Naive thymus-derived CD8-positive, alpha-beta T cell (primary cell): ENCODE measurements around the gene SNAP91. TPM values are rescaled to one million over a fixed set of nuclear protein-coding genes. Genes with fewer than 3 reads are reported as not detected.
"Not testable (repeated sequence)": the region's sequence is repeated elsewhere in the genome, so short reads cannot be mapped to it uniquely, and the experiment has no call there.

Experiments used
- ATAC-seq, 2 donors: fragments of 150-1000 bp; cut with Tn5 transposase in 1 of 2; sonication (Bioruptor Pico), chemical (Tn5 transposase) in 1 of 2; 1 replicate in 1 of 2; 2 replicates in 1 of 2; pipeline ENCODE4 v1.10.0; 2021; ENCODE audit warnings: mild to moderate bottlenecking in 2 of 2, moderate library complexity in 2 of 2
- POLR2A ChIA-PET: fragments of 350-600 bp; sonication (Branson Sonifier 250); formaldehyde crosslinking; loops from one replicate; lab custom pipeline; 2021; ENCODE audit warnings: antibody characterized with exemption; lab: Charles Lee
- DNase-seq, 10 donors: peaks; one replicate each; pipeline versions ENCODE4 v3.0.0 to v3.0.0-alpha.2; 2020 to 2022
- H3K27ac Mint-ChIP-seq, 10 donors: one replicate each; pipeline ENCODE4 v1.8.0; 2020 to 2022; ENCODE audit warnings: mild to moderate bottlenecking in 10 of 10, mixed read lengths in 10 of 10, moderate library complexity in 4 of 10, inconsistent platforms in 1 of 10
- H3K27me3 Mint-ChIP-seq, 5 donors: one replicate each; pipeline ENCODE4 v1.8.0; 2021 to 2022; ENCODE audit warnings: mixed read lengths in 5 of 5
- H3K36me3 Mint-ChIP-seq, 3 donors: one replicate each; pipeline ENCODE4 v1.8.0; 2020 to 2022; ENCODE audit warnings: mixed read lengths in 3 of 3, mild to moderate bottlenecking in 2 of 3, inconsistent platforms in 1 of 3
- H3K4me1 Mint-ChIP-seq, 4 donors: one replicate each; pipeline ENCODE4 v1.8.0; 2021 to 2022; ENCODE audit warnings: mixed read lengths in 4 of 4
- H3K4me3 Mint-ChIP-seq, 10 donors: one replicate each; pipeline ENCODE4 v1.8.0; 2020 to 2022; ENCODE audit warnings: mild to moderate bottlenecking in 10 of 10, mixed read lengths in 10 of 10, moderate library complexity in 6 of 10, inconsistent platforms in 1 of 10
- H3K9me3 Mint-ChIP-seq, 9 donors: one replicate each; pipeline ENCODE4 v1.8.0; 2020 to 2022; ENCODE audit warnings: mixed read lengths in 9 of 9, mild to moderate bottlenecking in 3 of 9, inconsistent platforms in 1 of 9, moderate library complexity in 1 of 9
- polyA plus RNA-seq, 3 donors: library from polyadenylated mRNA; unstranded; fragments of 300-500 nt; fragmentation: Illumina TruSeq; gene quantifications; one replicate each; pipeline ENCODE4 v1.2.3, GENCODE V29; 2021
- total RNA-seq, 8 experiments: library from RNA in 2 of 8; stranded (reverse) in 2 of 8; gene quantifications; one replicate each; pipeline ENCODE4 v1.2.3 and lab custom pipeline; 2021 to 2026

The SNAP91 gene
- total and polyA plus RNA-seq, 5 experiments from 2014 or later, result not detected

DNA sequence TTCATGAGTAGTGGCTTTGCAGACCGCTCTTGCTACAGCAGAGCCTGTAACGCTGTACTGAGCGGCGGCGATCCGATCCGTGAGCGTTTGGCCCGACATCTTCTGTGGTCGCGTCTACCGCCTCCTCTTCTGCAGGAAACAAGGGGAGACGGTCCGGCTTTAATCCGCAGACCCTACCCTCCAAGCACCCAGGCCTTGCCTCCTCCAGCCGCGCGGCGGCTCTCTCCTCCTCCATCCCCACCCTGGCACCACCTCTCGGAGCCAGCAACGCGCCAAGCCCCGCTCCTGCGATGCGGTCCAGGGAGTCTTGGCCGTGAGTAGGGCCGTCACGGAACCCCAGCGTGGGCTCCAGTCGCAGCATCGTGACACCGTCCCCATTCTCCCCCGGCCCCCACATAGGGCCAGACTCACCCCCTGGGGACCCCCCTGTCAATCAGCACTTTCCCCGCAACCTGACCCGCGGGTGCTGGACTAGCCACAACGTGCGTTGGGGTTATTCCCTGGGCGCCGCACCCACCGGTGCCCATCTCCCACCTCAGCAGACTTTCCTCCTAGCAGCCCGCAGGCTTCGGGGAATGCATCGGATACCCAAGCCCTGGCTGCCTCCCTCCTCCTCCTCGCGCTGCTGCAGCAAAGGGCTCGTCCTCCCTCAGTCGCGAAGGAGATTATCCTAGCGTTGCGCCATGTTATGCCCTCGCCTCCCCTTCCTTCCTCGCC, 914 bp downstream of the SNAP91 start:
- H3K4me1 Mint-ChIP-seq, result peaks cover 2 to 5% (median 3%) of the 10 kb centered on the region in 4 donors
- peaks cover 7 to 28% (median 14%) of the 10 kb centered on the region in 9 donors for H3K9me3 Mint-ChIP-seq
- ATAC-seq, result no peak
- POLR2A ChIA-PET, result no interaction called here
- no peak overlapping the region for H3K27ac Mint-ChIP-seq
- H3K4me3 Mint-ChIP-seq, result peak overlapping the region in 3 of 10 donors; percentile 7 to 35 (median 19)
- H3K36me3 Mint-ChIP-seq, result peaks cover 6 to 12% (median 6%) of the 10 kb centered on the region in 3 donors
- DNase-seq, result no peak
- H3K27me3 Mint-ChIP-seq, result peaks cover 21 to 63% (median 34%) of the 10 kb centered on the region in 5 donors

DNA sequence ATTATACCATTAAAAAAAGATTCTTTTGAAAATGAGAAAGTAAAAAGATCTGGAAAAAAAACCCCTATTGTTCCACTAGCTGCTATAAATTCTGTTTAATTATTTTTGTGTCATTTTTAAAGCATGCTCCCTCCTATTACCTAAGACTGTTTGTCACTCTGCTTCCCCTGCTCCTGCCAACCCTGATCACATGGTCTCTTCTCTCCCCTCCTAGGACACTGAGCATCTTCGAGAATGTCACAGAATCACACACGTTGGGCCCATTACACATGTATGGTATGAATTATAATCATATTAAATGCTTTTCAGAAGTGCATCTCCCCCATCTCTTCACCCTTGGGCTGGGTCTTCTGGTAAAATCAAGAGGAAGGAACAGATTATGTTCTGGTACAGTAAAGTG, 6.2 kb downstream of the SNAP91 start:
- Mint-ChIP-seq H3K27me3 (peaks cover 12 to 33% (median 20%) of the 10 kb centered on the region in 5 donors), H3K9me3 (peaks cover 0 to 4% (median 0%) of the 10 kb centered on the region in 9 donors), H3K36me3 (no peaks in the 10 kb centered on the region), H3K27ac (no peak overlapping the region), H3K4me1 (no peaks in the 10 kb centered on the region), H3K4me3 (no peak overlapping the region)
- DNase-seq (no peak), ATAC-seq (no peak)
- POLR2A ChIA-PET, result no interaction called here

DNA sequence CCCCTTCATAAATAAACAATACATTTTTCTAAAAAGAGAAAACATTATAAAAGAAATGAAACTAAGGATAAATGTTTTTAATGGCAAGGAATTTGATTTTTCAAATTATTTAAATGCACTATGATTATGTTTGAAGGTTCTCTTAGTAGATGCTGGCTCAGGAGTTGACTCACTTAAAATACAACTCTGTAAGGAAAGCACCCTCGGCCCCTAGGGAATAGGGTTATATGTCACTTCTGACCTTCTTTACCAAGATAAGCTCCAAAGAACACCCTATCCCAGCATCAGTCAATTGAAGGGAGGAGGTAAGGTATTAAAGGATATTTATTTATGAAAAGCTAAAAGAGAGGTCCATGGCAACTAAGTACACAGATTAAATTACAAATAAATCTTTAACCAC, 6.8 kb downstream of the SNAP91 start:
- Mint-ChIP-seq H3K4me3 (no peak overlapping the region), H3K9me3 (peaks cover 0 to 2% (median 0%) of the 10 kb centered on the region in 9 donors), H3K4me1 (no peaks in the 10 kb centered on the region), H3K36me3 (no peaks in the 10 kb centered on the region), H3K27ac (no peak overlapping the region), H3K27me3 (peaks cover 7 to 29% (median 15%) of the 10 kb centered on the region in 5 donors)
- POLR2A ChIA-PET, result no interaction called here
- DNase-seq, result no peak
- ATAC-seq, result no peak

DNA sequence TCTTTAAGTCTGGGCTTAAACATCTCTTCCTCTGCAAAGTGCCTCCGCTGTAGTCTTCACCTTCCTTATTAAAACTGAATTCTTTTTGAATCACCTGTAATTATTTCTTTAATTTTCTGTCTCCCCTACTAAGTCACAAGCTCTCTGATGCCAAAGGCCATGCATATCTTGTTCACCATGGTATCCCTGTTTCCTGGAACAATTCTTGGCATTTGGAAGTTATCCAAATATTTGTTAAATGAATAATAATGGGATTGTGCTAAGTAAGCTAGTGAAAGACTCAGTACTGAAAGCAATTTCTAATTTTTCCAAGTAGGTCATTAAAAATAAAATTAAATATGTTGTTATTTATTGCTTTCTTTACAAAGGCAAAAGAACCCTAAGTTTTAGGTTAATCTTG, 12.2 kb downstream of the SNAP91 start:
- no peaks in the 10 kb centered on the region for H3K4me1 Mint-ChIP-seq
- no peaks in the 10 kb centered on the region for H3K36me3 Mint-ChIP-seq

DNA sequence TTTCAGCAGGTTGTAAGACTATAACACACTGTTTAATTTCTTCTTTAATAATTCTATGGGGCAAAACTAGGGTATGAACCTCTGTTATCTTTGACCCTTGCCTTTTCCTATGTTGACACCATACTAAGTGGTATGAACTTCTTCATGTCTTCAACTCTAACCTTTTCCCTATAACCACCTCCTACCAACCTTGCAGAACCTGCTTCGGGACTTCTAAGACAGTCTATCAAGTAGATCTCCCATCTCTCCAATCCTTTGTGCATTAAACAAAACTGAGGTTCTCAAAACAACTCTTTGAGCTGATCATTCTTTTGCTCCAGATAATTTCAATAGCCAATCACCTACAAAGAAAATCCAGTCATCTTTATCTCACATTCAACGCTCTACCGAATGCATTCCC, 23.4 kb downstream of the SNAP91 start:
- DNase-seq (no peak), ATAC-seq (no peak)
- Mint-ChIP-seq H3K27me3 (peaks cover 0 to 14% (median 4%) of the 10 kb centered on the region in 5 donors), H3K4me1 (no peaks in the 10 kb centered on the region), H3K9me3 (peaks cover 0 to 22% (median 0%) of the 10 kb centered on the region in 9 donors), H3K4me3 (no peak overlapping the region), H3K27ac (no peak overlapping the region), H3K36me3 (no peaks in the 10 kb centered on the region)
- POLR2A ChIA-PET, result no interaction called here

More for the DNA sequence above, 12.2 kb downstream of the SNAP91 start:
- Mint-ChIP-seq H3K27me3 (peaks cover under 1 to 11% (median 8%) of the 10 kb centered on the region in 5 donors), H3K4me3 (no peak overlapping the region), H3K9me3 (peaks cover 0 to 17% (median 2%) of the 10 kb centered on the region in 9 donors), H3K27ac (no peak overlapping the region)
- ATAC-seq (no peak), DNase-seq (no peak)
- POLR2A ChIA-PET, result no interaction called here

DNA sequence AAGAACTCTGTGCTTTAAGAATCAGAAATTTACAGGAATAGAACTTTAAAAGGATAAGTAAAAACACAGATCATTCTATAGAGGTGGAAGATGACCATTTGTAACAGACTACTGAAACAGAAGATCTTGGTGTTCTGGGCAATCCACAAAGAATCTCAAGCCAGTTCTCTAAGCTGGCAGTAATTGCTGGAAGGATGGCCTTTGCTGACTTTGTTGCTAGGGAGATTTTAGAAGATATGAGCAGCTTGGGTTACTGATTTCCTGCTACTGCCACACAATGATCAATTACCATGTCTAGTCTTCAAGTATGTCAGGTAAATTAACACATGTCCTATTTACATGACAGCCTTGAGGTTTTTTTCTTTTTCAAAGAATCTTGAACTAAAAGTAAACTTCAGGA, 31.1 kb downstream of the SNAP91 start:
- DNase-seq, result no peak
- H3K4me1 Mint-ChIP-seq, result no peaks in the 10 kb centered on the region
- H3K27me3 Mint-ChIP-seq, result peaks cover 0 to 10% (median 2%) of the 10 kb centered on the region in 5 donors
- no peak overlapping the region for H3K4me3 Mint-ChIP-seq
- POLR2A ChIA-PET, result no interaction called here
- no peak for ATAC-seq
- no peak overlapping the region for H3K27ac Mint-ChIP-seq
- no peaks in the 10 kb centered on the region for H3K36me3 Mint-ChIP-seq
- peaks cover 0 to 4% (median 0%) of the 10 kb centered on the region in 9 donors for H3K9me3 Mint-ChIP-seq

DNA sequence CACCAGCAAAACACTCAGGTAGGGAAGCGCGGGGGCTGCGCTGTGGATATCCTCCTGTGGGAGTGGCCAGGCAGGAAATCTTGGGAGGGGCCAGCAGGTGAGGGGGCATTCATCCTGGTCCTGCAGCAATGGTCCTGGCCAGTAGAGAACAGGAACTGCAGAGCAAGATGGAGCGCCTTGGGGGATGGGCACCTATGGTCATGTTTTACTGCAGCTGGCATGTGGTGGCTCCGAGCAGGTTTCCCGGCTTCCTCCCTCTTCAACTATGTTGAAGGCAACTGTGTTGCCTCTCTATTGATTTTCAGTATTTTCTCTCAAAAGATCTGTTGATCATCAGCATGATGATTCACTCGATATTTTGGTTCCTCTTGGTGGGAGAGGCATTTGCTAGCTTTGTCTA, 70.9 kb downstream of the SNAP91 start:
- H3K4me1 Mint-ChIP-seq, result no peaks in the 10 kb centered on the region
- H3K9me3 Mint-ChIP-seq, result peaks cover 0 to 4% (median 1%) of the 10 kb centered on the region in 9 donors
- no peak overlapping the region for H3K4me3 Mint-ChIP-seq
- DNase-seq, result no peak
- H3K27me3 Mint-ChIP-seq, result peaks cover 0 to 12% (median 4%) of the 10 kb centered on the region in 5 donors
- no peak for ATAC-seq
- H3K27ac Mint-ChIP-seq, result no peak overlapping the region
- no peaks in the 10 kb centered on the region for H3K36me3 Mint-ChIP-seq
- POLR2A ChIA-PET, result no interaction called here

DNA sequence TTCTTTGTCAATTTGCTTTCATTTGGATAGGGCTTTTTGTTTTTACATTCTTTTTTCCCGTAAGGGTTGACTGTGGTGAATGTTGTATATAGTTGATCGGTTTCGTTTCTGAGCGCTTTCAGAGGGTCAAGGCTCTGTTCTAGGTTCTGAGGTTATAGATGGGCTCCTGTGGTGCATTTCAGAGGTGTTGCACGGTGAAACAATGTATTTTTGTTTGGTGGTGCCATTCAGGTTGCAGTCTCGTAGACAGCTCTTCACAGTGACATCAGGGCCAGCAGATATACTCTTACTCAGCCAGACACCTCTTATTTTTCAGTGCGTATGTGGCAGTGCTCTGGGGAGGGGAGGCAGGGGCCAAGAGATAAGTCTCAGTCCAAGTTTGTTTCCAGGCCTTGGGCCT, 72.1 kb downstream of the SNAP91 start:
- Mint-ChIP-seq H3K36me3 (no peaks in the 10 kb centered on the region), H3K4me1 (no peaks in the 10 kb centered on the region), H3K27me3 (peaks cover 0 to 12% (median 5%) of the 10 kb centered on the region in 5 donors), H3K4me3 (no peak overlapping the region), H3K9me3 (peaks cover 0 to 3% (median 2%) of the 10 kb centered on the region in 9 donors), H3K27ac (no peak overlapping the region)
- DNase-seq, result no peak
- POLR2A ChIA-PET, result no interaction called here
- no peak for ATAC-seq

DNA sequence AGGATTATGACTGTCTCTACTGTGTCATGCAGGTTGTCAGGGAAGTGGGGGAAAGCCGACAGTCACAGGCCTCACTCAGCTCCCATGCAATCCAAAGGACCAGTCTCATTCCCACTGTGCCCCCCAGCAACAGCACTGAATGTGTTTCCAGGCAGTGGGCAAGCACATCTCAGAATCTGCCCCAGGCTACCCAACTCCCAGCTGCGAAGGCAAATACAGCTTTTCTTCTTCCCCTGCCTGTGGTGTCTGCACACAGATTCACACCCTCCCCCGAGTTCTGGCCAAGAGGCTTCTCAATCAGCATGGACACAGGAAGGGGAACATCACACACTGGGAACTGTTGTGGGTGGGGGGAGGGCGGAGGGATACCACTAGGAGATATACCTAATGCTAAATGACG, 75.3 kb downstream of the SNAP91 start:
- POLR2A ChIA-PET, result no interaction called here
- Mint-ChIP-seq H3K4me3 (no peak overlapping the region), H3K27me3 (peaks cover 0 to 12% (median 5%) of the 10 kb centered on the region in 5 donors)

DNA sequence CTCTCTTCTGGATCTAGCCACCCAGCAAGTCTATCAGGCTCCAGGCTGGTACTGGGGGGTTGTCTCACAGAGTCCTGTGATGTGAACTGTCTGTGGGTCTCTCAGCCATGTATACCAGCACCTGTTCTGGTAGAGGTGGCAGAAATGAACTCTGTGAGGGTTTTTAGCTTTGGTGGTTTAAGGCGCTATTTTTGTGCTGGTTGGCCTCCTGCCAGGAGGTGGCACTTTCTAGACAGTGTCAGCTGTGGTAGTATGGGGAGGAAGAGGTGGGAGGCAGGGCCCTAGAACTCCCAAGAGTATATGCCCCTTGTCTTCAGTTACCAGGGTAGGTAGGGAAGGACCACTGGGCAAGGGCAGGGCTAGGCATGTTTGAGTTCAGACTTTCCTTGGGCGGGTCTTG, 75.8 kb downstream of the SNAP91 start:
- H3K36me3 Mint-ChIP-seq, result no peaks in the 10 kb centered on the region
- H3K9me3 Mint-ChIP-seq, result peaks cover 0 to 11% (median 2%) of the 10 kb centered on the region in 9 donors
- H3K4me1 Mint-ChIP-seq, result no peaks in the 10 kb centered on the region
- H3K27ac Mint-ChIP-seq, result no peak overlapping the region
- no peak overlapping the region for H3K4me3 Mint-ChIP-seq
- DNase-seq, result no peak
- ATAC-seq, result no peak
- H3K27me3 Mint-ChIP-seq, result peaks cover 0 to 12% (median 5%) of the 10 kb centered on the region in 5 donors
- POLR2A ChIA-PET, result no interaction called here

More for the DNA sequence above, 75.3 kb downstream of the SNAP91 start:
- DNase-seq, result no peak
- Mint-ChIP-seq H3K27ac (no peak overlapping the region), H3K36me3 (no peaks in the 10 kb centered on the region), H3K4me1 (no peaks in the 10 kb centered on the region), H3K9me3 (peaks cover 0 to 11% (median 2%) of the 10 kb centered on the region in 9 donors)
- ATAC-seq, result no peak

DNA sequence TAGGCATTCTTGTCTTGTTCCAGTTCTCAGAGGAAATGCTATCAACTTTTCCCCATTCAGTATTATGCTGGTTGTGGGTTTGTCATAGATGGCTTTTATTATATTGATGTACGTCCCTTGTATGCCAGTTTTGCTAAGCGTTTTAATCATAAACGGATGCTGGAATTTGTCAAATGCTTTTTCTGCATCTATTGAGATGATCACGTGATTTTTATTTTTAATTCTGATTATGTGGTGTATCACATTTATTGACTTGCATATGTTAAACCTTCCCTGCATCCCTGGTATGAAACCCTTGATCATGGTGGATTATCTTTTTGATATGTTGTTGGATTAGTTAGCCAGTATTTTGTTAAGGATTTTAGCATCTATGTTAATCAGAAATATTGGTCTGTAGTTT, 79.0 kb downstream of the SNAP91 start:
- peaks cover 0 to 12% (median 2%) of the 10 kb centered on the region in 5 donors for H3K27me3 Mint-ChIP-seq
- DNase-seq, result not testable (repeated sequence)

DNA sequence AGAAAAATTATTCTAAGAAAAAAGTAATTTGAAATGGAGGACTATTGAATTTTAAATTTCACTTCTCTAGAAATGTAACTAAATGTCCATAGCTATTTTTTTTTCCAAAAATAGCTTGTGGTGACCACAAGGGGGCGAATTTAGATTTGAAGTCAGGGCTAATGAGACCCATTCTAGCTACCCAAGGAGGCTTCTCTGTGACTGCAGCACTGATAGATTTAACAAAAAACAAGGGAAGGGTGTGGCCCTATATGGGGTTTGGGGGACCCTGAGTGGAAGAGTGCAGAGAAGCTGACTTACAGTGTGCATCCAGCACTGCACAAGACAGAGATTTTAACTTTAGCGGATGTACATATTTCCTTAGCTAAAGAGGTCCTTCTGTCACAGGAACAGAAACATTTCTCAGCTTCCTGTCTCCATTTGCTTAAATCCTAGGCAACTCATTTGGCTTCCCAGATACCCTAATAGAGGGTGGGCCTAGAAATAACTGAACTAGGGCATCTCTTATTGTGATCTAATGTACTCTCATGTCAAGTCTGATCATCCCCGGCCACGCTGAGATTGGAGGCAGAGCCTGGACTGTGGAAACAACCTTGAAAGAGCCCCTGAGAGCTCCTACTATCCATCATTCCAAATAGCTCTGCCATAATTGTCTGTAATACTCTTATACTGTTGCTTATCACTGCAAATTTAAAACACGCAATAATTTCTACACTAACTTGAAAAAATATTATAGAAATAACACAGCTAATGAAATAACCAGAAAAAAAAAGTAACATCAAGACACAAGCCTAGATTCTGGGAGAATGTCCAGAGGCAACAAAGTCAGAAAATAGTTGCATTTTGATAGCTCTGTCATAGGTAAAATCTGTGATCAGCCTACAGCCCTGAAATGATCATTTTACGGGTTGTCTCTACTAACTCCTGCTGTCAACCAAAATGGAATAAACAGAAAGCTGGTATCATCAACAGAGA, 93.6 kb downstream of the SNAP91 start:
- Mint-ChIP-seq H3K4me1 (no peaks in the 10 kb centered on the region), H3K27me3 (peaks cover 0 to 8% (median 0%) of the 10 kb centered on the region in 5 donors), H3K4me3 (no peak overlapping the region), H3K9me3 (no peaks in the 10 kb centered on the region), H3K36me3 (no peaks in the 10 kb centered on the region), H3K27ac (no peak overlapping the region)
- peak in 2 of 10 donors; percentile 6 to 8 for DNase-seq
- no peak for ATAC-seq
- POLR2A ChIA-PET, result no interaction called here

More for the DNA sequence above, 79.0 kb downstream of the SNAP91 start:
- H3K27ac Mint-ChIP-seq, H3K4me1 Mint-ChIP-seq, POLR2A ChIA-PET, H3K36me3 Mint-ChIP-seq, ATAC-seq, H3K4me3 Mint-ChIP-seq: not testable (repeated sequence)
- H3K9me3 Mint-ChIP-seq, result peaks cover 0 to 11% (median 4%) of the 10 kb centered on the region in 9 donors

DNA sequence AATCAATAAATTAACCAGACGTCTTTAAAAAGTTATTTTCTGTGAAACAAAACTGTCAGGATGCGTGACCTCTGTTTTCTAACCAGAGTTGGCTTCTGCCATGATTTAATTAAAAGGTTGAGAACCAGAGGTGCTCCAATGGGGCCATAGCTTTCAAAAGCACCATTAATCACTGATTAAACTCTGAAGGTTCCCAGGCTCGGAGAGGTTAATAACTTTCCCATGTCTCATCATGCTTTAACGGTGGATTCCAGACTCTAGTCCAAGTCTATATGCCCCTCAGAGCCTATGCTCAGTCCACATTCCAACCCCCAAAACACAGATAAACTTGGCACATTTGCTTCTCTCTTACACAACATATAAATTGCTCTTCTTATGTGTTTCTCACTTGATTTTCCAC, 95.5 kb downstream of the SNAP91 start:
- Mint-ChIP-seq H3K4me1 (no peaks in the 10 kb centered on the region), H3K9me3 (no peaks in the 10 kb centered on the region), H3K36me3 (no peaks in the 10 kb centered on the region), H3K27ac (no peak overlapping the region), H3K27me3 (peaks cover 0 to 10% (median 4%) of the 10 kb centered on the region in 5 donors), H3K4me3 (no peak overlapping the region)
- DNase-seq, result no peak
- no peak for ATAC-seq
- POLR2A ChIA-PET, result no interaction called here
